Panc1 (cell line): ENCODE data around the gene CASQ1. TPM values are rescaled to one million over a fixed set of nuclear protein-coding genes. Genes with fewer than 3 reads are reported as not detected.

ENCODE experiments used
- ATAC-seq: fragments of 200-7000 bp; cut with Tn5 transposase; 2 replicates; pipeline ENCODE4 v1.9.1; 2020; ENCODE audit warnings: mild to moderate bottlenecking, moderate library complexity
- BruUV-seq: library from RNA; stranded (reverse); fragments of 400-500 nt; replicated peaks from 2 replicates; lab custom pipeline; 2021; lab: Mats Ljungman, UMichigan
- CTCF ChIA-PET: fragments of 300-600 bp; sonication (Branson Sonifier 250); formaldehyde crosslinking; loops from one replicate; lab custom pipeline; 2022; ENCODE audit warnings: antibody characterized with exemption; lab: Charles Lee
- POLR2A ChIA-PET: fragments of 300-600 bp; sonication (Branson Sonifier 250); formaldehyde crosslinking; loops from one replicate; lab custom pipeline; 2022; ENCODE audit warnings: antibody characterized with exemption; lab: Charles Lee
- DNase-seq: peaks from one replicate; pipeline ENCODE4 v3.0.0-alpha.2; 2010; ENCODE audit warnings: low read depth, low spot score
- H3K27ac ChIP-seq: 2 replicates; pipeline ENCODE4 v1.5.1; 2011; ENCODE audit warnings: mild to moderate bottlenecking, low read length, inconsistent platforms
- H3K27me3 ChIP-seq: fragments of 200-500 bp; sonication (Bioruptor generic); 2 replicates; pipeline ENCODE4 v1.6.0; 2014; ENCODE audit warnings: low read length, inconsistent platforms; ENCODE audit not compliant: control insufficient read depth, insufficient read depth
- H3K36me3 ChIP-seq: fragments of 200-500 bp; sonication (Bioruptor generic); 2 replicates; pipeline ENCODE4 v1.5.1; 2014; ENCODE audit warnings: inconsistent platforms, mild to moderate bottlenecking, low read length, moderate library complexity; ENCODE audit not compliant: control insufficient read depth, insufficient read depth
- H3K4me1 ChIP-seq: 2 replicates; pipeline ENCODE4 v1.5.1; 2011; ENCODE audit warnings: inconsistent platforms, mild to moderate bottlenecking, low read length, moderate library complexity; ENCODE audit not compliant: control insufficient read depth, insufficient read depth
- H3K4me3 ChIP-seq, 2 experiments: 2 replicates each; pipeline ENCODE4 v1.5.1; 2011 to 2012; ENCODE audit warnings: low read depth in 2 of 2, low read length in 2 of 2, mild to moderate bottlenecking in 2 of 2, inconsistent platforms in 1 of 2, moderate library complexity in 1 of 2
- H3K9me3 ChIP-seq: fragments of 200-500 bp; sonication (Bioruptor generic); 2 replicates; pipeline ENCODE4 v1.5.1; 2014; ENCODE audit warnings: low read depth, mild to moderate bottlenecking, inconsistent platforms, low read length, moderate library complexity; ENCODE audit not compliant: control insufficient read depth, insufficient read depth
- POLR2AphosphoS5 ChIP-seq: IDR thresholded peaks from 2 replicates; pipeline ENCODE4 v1.6.1; 2012; ENCODE audit warnings: mild to moderate bottlenecking, low read depth, low read length, moderate library complexity
- SIN3A ChIP-seq: IDR thresholded peaks from 2 replicates; pipeline ENCODE4 v1.6.1; 2012; ENCODE audit warnings: low read depth, mild to moderate bottlenecking, low read length, moderate library complexity, borderline replicate concordance; ENCODE audit not compliant: insufficient read depth
- TCF7L2 ChIP-seq: IDR thresholded peaks from 2 replicates; pipeline ENCODE4 v1.6.1; 2011; ENCODE audit warnings: mild to moderate bottlenecking, low read depth, low read length, inconsistent platforms
- in situ Hi-C: cut with HindIII; loops from 2 replicates; pipeline ENCODE4 v1.10.0; 2016; ENCODE audit warnings: low sequenced_read_pairs, low pct_unique_long_range_greater_than_20kb
- intact Hi-C: fragments of 100-400 bp; cut with micrococcal nuclease; formaldehyde crosslinking; loops from one replicate; pipeline ENCODE4 v1.10.0; 2022; ENCODE audit not compliant: unreplicated experiment
- total RNA-seq: library from RNA; stranded (reverse); gene quantifications from one replicate; pipeline ENCODE4 v1.2.1, GENCODE V29; 2021; ENCODE audit not compliant: unreplicated experiment
- TF ChIP-seq, protein P1 (sequence below), 2 experiments: IDR thresholded peaks; 2 replicates each; pipeline ENCODE4 v1.6.1; 2011 to 2012; ENCODE audit warnings: low read depth in 2 of 2, control low read depth in 1 of 2, low read length in 1 of 2, mild to moderate bottlenecking in 1 of 2, moderate library complexity in 1 of 2; ENCODE audit not compliant: insufficient read depth in 1 of 2
- TF ChIP-seq, protein P2 (sequence below): fragments of 450-650 bp; IDR thresholded peaks from 2 replicates; pipeline ENCODE4 v1.5.1; 2017; ENCODE audit warnings: mild to moderate bottlenecking

The CASQ1 gene
- total RNA-seq, 1 experiment from 2014 or later: not detected

DNA sequence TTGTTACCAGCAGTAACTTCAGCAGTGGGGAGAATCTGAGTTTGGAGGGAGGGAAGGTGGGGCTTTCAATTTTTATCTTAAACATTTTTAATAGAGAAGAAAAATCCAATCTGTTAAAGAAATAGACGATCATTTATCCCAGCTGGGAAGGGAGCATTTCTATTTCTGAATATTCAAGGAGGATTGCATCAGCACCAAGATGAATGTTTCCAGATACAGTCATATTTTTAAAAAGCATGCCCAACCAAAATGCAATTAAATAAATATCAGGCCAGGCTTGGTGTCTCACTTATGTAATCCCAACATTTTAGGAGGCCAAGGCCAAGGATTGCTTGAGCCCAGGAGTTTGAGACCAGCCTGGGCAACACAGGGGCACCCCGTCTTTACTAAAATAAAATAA lies 40.7 kb upstream of the CASQ1 start:
- BruUV-seq: no TSS peak
- DNase-seq (no peak), ATAC-seq (no peak)
- POLR2A ChIA-PET: no interaction called here
- Histone ChIP-seq H3K27ac (no peak overlapping the region), H3K36me3 (no peaks in the 10 kb centered on the region), H3K9me3 (no peaks in the 10 kb centered on the region), H3K27me3 (peaks cover 2% of the 10 kb centered on the region; the same call in 1 of the 2 replicates), H3K4me1 (no peaks in the 10 kb centered on the region), H3K4me3 (no peak overlapping the region)
- CTCF ChIA-PET: no interaction called here
- intact Hi-C loops: no loop called here
- TF ChIP-seq SIN3A: no peak
- TF ChIP-seq POLR2AphosphoS5: no peak
- TF ChIP-seq, protein P1, sequence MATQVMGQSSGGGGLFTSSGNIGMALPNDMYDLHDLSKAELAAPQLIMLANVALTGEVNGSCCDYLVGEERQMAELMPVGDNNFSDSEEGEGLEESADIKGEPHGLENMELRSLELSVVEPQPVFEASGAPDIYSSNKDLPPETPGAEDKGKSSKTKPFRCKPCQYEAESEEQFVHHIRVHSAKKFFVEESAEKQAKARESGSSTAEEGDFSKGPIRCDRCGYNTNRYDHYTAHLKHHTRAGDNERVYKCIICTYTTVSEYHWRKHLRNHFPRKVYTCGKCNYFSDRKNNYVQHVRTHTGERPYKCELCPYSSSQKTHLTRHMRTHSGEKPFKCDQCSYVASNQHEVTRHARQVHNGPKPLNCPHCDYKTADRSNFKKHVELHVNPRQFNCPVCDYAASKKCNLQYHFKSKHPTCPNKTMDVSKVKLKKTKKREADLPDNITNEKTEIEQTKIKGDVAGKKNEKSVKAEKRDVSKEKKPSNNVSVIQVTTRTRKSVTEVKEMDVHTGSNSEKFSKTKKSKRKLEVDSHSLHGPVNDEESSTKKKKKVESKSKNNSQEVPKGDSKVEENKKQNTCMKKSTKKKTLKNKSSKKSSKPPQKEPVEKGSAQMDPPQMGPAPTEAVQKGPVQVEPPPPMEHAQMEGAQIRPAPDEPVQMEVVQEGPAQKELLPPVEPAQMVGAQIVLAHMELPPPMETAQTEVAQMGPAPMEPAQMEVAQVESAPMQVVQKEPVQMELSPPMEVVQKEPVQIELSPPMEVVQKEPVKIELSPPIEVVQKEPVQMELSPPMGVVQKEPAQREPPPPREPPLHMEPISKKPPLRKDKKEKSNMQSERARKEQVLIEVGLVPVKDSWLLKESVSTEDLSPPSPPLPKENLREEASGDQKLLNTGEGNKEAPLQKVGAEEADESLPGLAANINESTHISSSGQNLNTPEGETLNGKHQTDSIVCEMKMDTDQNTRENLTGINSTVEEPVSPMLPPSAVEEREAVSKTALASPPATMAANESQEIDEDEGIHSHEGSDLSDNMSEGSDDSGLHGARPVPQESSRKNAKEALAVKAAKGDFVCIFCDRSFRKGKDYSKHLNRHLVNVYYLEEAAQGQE (IDR thresholded peaks at IDR 0.05; ENCODE audit: insufficient read depth in 1 of 2, low read depth in 2 of 2, low read length in 1 of 2): no peak
- TF ChIP-seq, protein P2, sequence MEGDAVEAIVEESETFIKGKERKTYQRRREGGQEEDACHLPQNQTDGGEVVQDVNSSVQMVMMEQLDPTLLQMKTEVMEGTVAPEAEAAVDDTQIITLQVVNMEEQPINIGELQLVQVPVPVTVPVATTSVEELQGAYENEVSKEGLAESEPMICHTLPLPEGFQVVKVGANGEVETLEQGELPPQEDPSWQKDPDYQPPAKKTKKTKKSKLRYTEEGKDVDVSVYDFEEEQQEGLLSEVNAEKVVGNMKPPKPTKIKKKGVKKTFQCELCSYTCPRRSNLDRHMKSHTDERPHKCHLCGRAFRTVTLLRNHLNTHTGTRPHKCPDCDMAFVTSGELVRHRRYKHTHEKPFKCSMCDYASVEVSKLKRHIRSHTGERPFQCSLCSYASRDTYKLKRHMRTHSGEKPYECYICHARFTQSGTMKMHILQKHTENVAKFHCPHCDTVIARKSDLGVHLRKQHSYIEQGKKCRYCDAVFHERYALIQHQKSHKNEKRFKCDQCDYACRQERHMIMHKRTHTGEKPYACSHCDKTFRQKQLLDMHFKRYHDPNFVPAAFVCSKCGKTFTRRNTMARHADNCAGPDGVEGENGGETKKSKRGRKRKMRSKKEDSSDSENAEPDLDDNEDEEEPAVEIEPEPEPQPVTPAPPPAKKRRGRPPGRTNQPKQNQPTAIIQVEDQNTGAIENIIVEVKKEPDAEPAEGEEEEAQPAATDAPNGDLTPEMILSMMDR: no peak
- TF ChIP-seq TCF7L2: no peak
- in situ Hi-C loops: no loop called here

DNA sequence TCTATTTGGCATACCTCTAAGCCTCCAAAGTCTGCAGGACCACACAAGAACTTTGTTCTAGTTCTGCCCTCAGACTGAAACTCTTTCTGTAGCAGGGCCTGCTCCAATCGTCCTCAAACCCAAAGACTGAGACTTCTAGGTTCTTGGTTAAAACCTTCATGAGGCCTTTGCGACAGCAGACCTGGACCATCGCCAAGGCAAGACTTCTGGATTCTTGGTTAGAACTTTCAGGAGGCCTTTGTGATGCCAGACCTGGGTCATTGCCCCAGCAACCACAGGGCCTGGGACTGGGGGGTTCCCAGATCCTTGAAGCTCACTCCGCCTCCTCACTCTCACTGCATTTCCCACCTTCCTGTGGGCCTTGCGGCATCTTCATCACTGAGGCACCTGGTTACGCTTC lies 39.1 kb upstream of the CASQ1 start, which contains the start of gene ATP1A4:
Gene ATP1A4, plus strand, starts transcription at position 301 of the 400 bp plus-strand sequence. CDS start 438 bp downstream, outside the sequence.
- no peak for DNase-seq
- Histone ChIP-seq H3K27ac (no peak within 1 kb of the TSS), H3K4me1 (no peaks in the 10 kb centered on the region), H3K4me3 (no peak within 1 kb of the TSS), H3K27me3 (no peaks in the 10 kb centered on the region), H3K36me3 (no peaks in the 10 kb centered on the region), H3K9me3 (no peaks in the 10 kb centered on the region)
- no TSS peak for BruUV-seq
- POLR2A ChIA-PET: no interaction called here
- in situ Hi-C loops (no loop called here), intact Hi-C loops (no loop called here)
- TF ChIP-seq, protein P1 (IDR thresholded peaks at IDR 0.05; ENCODE audit: insufficient read depth in 1 of 2, low read depth in 2 of 2, low read length in 1 of 2): no peak
- TF ChIP-seq TCF7L2 (no peak), POLR2AphosphoS5 (no peak), SIN3A (no peak)
- TF ChIP-seq, protein P2: no peak
- no peak for ATAC-seq
- CTCF ChIA-PET: interaction anchor here (0.6 kb wide), 1 partner anchor 244 kb away, joined by 7 read pairs; no protein-coding TSS in a partner anchor
